ENCODE data around the gene GABPB1.
"Not testable (repeated sequence)": the region's sequence is repeated elsewhere in the genome, so short reads cannot be mapped to it uniquely, and the experiment has no call there.

GABPB1 gene

DNA sequence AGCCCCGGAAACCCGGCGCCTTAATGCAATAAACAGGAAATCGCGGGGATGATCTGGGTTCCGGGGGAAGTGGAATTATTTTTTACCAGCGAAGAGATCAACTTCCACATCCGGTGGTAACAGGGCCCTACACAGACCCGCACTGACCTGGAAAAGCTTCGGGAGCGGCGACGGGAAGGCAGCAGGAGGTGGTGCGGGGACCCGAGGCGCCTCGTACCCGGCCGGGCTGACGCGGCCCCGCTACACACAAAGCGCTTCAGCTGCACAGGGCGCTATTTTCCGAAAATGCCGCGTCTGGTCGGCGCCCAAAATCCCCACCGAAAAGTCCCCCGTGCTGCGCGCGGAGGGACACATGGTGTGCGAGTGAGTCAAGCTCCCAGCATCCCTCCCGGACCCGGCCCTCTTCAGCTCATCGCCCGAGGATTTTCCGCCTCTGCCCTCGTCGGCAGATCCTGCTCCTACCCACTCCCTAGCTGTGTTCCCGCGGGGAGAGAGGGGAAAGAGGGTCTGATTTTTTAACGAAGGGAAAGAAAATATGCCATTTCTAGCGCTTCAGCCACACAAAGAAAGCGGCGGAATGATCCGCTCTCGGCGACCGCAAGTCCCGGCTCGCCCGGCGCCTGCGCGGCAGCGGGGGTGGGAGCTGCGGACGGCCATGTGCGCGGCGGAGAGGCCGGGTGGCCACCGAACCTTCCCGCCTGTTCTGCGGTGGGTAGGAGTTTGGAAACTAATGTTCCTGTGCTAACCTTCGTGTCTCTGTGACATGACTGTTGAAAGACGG is at the start of gene GABPB1:
Gene GABPB1 (minus strand): TSS at position 361 of the 781 bp plus-strand sequence. CDS start 45,400 bp downstream, outside the sequence.
- DNase-seq (ENCODE audit: low read depth in 2 of 2): peak; percentile 79 to 89

DNA sequence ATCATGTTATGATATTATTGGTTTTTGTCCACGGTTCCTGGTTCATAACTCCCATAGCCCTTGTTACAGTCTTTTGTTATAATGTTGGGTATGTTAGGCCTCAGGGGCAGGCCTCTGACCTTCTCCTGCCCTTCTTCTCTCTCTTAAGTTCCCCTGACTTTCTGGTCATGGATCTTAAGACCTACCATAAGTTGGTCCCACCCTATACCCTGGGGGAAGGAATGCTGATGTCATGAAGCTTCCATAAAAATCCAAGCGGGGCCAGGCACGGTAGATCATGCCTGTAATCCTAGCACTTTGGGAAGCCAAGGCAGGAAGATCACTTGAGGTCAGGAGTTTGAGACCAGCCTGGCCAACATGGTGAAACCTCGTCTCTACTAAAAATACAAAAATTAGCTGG is 36.6 kb upstream of the GABPB1 start:
- DNase-seq (ENCODE audit: low read depth in 2 of 2): not testable (repeated sequence)

DNA sequence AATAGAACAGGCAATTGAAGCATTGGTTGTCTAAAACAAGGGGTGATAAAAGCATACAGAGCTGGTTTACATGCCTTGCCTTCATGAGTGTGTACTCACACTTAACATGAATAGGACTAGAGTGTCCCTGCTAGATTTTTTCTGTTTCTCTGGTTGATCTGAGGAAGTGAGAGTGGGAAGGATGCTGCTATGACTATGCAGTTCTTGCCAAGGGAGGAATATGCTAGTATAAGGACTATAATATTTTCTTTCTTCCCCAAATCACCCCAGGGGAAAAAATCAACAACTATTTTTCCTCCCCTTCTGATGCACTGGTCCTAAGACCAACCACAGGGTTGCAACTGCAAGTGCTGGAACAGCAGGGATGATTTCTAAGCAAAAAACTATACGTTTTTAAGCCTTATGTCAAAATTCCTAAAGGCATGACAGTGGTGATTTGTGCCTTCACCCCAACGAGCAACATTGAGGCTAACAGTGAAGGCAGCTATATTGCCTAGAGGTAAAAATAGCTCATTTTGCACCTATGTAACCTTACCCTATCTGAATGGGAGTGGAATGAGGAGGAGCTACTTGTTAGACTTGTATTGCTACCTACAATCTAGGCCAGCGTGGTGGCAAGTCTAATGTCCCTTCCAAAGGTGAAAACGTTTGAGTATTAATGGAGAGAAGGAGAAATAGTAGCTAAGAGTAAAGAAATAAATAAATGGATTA is 35.7 kb upstream of the GABPB1 start:
- no peak for DNase-seq (ENCODE audit: low read depth in 2 of 2)

DNA sequence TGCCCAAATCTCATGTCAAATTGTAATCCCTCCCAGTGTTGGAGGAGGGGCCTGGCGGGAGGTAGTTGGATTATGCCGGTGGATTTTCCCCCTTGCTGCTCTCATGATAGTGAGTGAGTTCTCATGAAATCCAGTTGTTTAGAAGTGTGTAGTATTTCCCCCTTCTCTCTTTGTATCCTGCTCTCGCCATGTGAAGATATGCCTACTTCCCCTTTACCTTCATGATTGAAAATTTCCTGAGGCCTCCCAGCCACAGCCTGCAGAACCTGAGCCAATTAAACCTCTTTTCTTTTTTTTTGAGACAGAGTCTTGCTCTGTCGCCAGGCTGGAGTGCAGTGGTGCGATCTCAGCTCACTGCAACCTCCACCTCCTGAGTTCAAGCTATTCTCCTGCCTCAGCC is 27.4 kb upstream of the GABPB1 start:
- DNase-seq (ENCODE audit: low read depth in 2 of 2): not testable (repeated sequence)

DNA sequence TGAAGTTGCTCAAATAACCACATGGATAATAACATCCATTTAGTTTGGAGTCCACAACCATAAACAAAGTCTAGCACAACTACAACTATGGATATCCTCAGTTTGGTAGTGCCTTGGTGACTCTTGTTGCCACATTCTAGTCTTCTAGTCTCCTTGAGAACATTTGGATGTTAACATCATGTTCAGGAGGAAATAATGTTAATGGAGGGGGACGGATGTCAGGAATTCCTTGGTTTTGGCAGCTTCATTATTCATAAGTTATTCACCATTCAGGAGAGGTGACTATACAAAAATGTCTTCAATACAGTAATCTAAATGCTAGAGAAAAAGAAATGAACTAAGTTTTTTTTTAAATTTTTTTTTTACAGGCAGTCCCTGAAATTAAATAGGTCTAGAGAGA is 26.4 kb upstream of the GABPB1 start:
- DNase-seq (ENCODE audit: low read depth in 2 of 2): no peak

DNA sequence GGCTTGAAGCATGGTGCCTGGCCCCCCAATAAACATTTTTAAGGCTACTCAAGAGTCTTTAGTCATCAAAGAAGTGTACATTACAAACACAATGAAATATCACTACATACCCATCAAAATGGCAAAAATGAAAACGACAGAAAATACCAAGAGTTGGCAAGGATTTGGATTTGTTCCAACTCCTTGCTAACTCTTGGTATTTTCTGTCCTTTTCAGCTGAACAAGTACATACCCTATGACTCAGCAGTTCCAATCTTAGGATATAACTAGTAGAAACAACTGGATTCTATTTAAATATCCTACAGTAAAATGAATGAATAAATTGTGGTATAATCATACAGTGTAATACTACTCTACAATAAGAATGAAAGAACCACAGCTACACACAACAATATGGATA is 25.1 kb upstream of the GABPB1 start:
- no peak for DNase-seq (ENCODE audit: low read depth in 2 of 2)

DNA sequence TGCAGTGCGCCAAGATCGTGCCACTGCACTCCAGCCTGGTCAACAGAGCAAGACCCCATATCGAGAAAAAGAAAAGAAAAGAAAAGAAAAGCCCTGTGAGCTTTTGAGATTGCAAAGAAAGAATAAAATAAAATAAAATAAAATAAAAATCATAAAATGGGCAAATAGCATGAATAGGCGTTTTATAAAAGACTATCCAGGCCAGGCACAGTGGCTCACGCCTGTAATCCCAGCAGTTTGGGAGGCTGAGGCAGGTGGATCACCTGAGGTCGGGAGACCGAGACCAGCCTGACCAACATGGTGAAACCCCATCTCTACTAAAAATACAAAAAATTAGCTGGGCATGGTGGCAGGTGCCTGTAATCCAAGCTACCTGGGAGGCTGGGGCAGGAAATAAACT is 24.4 kb upstream of the GABPB1 start:
- DNase-seq (ENCODE audit: low read depth in 2 of 2): not testable (repeated sequence)

DNA sequence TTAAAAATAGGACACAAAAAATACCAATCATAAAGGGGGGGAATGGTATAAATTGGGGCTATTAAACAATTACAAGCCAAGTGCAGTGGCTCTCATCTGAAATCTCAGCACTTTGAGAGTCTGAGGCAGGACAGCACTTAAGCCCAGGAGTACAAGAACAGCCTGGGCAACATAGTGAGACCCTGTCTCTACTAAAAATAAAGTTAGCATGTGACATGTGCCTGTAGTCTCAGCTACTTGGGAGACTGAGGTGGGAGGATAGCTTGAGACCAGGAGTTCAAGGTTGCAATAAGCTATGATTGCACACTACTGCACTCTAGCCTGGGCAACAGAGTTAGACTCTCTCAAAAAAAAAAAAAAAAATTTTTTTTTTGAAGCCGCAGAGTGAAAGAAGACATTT is 23.8 kb upstream of the GABPB1 start:
- no peak for DNase-seq (ENCODE audit: low read depth in 2 of 2)

DNA sequence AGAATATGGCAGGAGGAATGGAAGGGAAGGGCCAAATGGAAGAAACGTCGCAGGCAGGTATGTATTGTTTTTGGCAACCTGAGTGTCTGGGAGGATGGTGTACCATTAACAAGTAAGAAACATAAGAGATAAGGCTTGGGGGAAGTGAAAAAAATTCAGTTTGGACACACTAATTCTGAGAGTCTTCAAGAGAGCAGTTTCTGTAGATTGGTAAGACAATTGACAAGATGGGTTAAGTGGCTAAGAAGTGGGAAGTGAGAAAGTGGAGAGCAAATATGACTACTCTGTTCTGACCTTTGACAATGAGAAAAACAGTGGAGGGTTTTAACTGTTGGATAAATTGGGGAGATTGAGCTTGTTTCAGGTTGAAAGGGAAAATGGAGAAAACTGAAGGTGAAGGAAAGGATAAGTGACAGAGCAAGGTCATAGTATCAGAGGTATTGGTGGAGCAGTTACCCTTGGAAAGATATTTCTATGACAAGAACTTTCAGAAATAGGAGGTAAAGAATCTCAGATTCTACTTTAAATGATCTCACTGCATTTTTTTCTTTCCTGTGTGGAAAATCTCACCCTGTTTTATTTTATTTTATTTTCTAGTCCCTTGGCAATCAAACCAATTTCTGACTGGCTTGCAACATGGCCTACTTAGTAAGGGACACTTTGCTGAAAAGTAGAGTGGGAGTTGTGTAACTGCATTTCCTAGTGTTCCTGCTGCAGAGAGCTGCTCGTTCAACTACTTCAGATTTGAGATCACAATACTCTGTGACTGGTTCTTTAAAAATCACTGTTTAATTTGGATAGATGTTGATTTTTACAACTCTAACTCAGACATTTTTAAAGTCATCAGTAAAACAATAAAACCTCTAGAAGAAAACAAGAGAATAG is 23.1 kb upstream of the GABPB1 start:
- DNase-seq (ENCODE audit: low read depth in 2 of 2): no peak

DNA sequence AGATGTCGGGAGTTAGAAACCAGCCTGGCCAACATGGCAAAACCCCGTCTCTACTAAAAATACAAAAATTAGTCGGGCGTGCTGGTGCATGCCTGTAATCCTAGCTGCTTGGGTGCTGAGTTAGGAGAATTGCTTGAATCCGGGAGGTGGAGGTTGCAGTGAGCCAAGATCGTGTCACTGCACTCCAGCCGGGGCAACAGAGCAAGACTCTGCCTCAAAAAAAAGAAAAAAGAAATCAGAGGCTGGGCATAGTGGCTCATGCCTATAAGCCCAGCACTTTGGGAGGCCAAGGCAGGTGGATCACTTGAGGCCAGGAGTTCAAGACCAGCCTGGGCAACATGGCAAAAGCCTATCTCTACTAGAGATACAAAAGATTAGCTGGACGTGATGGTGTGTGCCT is 14.6 kb upstream of the GABPB1 start:
- DNase-seq (ENCODE audit: low read depth in 2 of 2): not testable (repeated sequence)

DNA sequence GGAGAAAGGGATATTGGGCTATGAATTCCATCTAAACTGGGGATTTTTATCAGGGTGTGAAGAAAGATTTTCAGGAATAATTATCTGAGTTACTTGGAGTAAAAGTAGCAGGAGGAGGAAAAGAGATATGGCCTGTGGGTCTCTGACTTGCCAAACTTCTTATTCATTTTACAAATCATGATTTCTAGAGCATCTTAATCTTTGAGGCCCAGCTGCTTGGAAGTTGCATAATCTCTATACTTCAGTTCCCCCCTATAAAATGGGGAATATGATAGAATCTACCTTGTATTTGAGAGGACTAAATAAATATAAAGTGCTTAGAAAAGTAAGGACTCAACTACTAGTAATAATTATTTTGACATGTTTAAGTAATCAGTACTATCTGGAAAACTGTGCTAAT is 11.0 kb upstream of the GABPB1 start:
- DNase-seq (ENCODE audit: low read depth in 2 of 2): no peak

DNA sequence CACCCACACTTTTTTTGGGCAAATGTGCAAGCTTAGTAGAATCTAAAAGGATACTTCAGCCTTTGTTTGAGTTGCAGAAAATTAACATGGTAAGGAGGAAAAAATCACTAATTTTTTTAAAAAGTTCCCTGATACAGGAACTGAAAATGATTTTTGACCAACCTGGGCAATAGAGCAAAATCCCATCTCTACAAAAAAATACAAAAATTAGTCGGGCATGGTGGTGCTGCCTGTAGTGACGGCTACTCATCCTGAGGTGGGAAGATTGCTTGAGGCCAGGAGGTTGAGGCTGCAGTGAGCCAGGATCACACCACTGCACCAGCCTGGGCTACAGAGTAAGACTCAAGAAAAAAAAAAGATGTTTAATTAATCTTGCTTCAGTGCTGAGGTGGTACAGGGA is 10.6 kb upstream of the GABPB1 start:
- no peak for DNase-seq (ENCODE audit: low read depth in 2 of 2)

DNA sequence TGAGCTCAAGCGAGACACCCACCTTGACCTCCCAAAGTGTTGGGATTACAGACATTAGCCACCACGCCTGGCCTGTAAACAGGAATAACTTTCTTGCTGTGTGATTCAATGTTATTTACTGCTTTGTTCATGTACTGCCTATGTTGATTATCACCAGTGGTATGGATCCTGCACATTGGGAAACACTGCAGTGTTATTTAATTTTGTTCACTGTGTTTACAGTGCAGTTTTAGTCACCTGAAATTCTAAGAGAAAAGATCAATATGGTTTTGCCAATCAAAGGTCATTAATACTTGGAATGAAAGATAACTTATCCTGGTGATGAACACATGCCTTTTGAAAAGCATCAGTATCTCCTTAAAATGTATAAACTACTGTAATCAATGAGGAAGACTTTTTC is 8.6 kb upstream of the GABPB1 start:
- no peak for DNase-seq (ENCODE audit: low read depth in 2 of 2)

DNA sequence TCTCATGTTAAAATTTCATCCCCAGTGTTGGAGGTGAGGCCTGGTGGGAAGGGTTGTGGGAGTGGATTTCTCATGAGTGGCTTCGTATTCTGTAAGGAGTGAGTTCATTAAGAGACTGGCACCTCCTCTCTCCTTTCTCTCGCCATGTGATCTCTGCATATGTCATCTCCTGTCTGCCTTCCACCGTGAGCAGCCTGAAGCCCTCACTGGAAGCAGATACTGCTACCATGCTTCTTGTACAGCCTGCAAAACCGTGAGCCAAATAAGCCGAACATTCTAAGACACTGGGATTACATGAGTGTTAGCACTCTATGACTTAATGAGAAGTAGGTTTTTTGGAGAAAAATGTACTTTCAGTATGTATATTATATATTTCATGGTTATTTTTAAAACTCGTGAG is 6.8 kb upstream of the GABPB1 start:
- no peak for DNase-seq (ENCODE audit: low read depth in 2 of 2)

DNA sequence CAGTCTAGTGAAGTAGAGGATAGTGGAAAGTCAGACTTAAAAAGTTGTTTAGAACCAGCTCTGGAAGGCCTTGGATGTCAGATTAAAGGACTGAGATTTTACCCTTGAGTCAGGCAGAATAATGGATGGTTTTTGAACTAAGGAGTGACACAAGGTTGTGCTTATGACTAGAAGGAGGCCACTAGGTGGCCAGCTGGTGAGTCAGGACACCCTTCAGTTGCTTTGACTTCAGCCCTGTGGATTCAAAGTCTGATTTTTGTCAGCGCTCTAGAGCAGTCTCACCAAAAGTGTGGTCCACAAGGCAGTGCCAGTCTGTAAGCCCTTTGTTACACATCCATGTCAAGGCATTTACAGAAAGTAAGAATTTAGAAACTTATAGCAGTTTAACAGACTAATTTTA is 3.8 kb upstream of the GABPB1 start:
- peak in 1 of 2 donors; percentile 1 for DNase-seq (ENCODE audit: low read depth in 2 of 2)

DNA sequence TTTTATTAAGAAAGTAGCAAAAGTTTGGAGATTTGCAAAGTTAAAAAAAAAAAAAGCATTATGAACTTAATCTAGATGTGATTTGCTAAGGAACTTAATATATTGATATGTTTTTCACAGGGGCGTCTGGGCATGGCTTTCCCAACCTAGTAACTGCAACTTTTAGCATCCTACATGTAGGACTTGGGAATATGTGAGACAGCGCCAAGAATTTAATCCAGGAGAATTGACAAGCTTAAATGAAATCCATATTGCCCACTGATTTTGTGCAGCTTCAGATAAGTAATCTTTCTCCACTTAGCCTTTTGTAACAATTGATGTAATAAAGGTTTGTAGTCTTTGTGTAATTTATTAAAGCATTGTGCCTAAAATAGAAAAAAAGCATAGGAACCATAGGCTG is 982 bp upstream of the GABPB1 start:
- DNase-seq (ENCODE audit: low read depth in 2 of 2): no peak

DNA sequence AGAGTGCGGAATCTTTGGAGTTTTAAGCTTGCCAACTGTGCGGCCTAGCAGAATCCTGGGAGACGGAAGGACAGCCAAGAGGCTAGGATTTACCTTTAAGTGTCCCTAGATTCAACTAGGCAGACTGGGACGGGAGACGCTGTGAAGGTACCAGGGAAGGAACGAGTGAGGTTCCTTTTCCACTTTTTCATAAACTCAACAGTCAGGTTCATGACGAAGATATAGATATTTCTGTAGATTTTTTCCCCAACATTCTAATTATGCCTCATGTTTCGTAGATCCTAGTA is 564 bp upstream of the GABPB1 start:
- DNase-seq (ENCODE audit: low read depth in 2 of 2): no peak

DNA sequence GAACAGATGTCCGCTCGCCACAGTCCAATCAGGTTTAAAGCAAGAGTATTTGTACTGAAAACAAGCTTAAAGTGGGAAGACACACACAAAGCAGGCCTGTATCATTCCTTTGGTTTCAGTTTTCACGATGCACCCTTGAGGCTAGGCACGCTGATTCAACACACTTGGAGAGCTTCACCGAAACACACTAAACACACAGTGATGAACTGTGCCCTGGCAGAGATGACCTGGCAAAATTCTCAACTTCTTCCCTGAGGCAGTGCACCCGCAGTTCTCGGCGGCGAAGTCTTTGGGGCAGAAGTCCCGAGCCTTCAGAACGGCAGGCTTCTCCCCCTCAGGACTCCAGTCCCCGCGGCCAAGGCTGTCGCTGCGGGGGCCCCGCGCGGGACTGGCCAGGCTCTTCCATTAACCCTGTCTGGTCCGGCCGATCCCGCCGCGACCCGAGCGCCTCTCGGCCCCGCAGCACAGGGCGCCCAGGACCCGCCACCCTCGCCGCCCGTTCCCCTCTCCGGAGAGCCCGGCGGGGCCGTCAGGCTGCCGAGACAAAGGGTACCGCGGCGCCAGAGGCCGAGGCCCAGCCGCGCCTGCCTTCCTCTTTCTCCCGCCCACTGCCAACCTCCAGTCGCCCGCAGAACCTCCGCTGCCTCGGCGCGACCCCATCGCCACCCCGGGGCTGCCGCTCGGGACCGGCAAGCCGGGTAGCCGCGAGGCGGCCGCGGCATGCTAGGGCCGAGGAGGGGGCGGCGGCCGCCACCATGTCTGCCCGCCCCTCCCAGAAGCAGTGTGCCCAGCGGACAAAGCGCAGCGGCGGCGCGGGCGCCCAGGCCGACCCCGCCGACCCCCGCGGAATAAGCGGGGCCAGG is 792 bp downstream of the GABPB1 start:
- DNase-seq (ENCODE audit: low read depth in 2 of 2): peak; percentile 16 to 31

DNA sequence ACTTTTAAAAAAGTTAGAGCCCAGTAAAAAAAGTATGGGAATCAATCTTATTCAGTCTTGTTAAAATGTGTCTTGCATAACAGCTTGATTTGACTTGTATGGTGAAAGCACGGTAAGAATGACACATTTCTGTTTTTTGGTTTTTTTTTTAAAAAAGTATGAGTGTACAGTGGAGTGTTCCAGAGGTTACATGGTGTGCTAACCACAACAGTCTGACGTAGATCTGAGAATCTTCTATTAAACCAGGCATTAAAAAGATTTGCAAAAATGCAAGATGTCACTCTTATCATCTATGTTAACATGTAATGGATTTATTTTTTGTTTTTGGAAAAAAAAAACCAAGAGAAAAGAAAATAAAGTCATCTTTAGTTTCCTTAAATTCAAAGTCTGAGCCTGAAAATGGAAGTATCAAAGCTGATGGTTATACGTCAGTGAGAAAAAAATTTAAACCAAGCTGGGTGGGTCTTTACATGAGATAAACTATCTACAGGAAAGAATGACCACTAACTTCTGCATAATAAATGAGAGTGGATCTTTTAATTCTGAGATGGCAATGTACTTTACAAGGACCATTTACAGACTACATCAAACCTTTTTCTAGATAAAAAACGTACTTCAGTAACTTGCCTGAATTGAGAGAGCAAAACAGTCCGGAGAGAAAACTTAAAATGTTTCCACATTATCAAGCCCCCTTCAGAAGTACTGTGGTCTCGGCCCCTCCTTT is 1.6 kb downstream of the GABPB1 start:
- no peak for DNase-seq (ENCODE audit: low read depth in 2 of 2)

DNA sequence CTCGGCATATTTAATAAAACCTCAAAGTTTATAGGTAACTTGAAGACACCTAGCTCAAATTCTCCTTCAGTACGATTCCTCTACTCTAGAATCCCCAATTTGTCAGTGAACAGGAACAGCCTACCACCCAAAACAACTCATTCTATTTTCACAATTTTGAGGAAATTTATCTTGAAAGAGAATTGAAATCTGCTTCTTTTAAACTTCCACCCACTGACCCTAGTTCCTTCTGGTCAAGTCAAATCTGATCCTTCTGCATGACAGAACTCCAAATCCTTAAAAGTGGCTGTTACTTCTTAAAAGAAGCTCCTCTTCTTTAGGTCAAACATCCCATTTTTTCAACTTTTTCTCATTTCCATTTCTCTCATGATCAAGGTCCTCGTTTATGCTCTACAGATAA is 4.4 kb downstream of the GABPB1 start:
- no peak for DNase-seq (ENCODE audit: low read depth in 2 of 2)

DNA sequence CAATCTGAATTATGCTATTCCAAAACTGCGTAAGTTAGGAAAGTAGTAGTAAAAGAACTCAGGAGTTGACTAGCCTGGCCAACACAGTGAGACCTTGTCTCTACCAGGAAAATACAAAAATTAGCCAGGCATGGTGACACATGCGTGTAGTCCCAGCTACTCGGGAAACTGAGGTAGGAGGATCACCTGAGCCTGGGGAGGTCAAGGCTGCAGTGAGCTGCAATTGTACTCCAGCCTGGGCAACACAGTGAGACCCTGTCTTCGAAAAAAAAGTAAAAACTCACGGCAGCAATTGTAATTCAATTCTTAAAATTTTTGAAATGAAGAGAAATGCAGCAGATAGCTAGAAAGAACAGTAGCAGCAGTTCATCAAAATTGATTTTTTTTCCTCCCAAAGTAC is 9.7 kb downstream of the GABPB1 start:
- no peak for DNase-seq (ENCODE audit: low read depth in 2 of 2)
